ENCODE measurements around the gene TRAPPC6A.
"Not testable (repeated sequence)": the region's sequence is repeated elsewhere in the genome, so short reads cannot be mapped to it uniquely, and the experiment has no call there.

TRAPPC6A gene

DNA sequence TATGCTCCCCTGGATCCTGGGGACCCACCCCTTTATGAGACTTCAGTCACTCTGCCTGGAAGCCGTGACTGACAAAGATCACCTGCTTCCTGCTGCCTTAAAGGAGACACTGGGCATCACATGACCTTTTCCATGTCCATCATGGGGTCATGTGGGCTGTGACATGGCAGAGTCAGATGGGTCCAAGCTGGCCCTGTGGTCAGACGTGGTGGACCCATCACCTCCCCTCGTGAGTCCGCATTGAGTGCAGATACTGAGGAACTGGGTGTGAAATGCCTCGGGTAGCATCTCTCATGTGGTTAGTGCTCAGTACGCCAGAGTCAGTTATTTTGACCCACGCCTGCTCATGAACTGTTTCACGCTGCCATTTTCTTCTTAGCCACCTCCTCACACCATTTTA, 44.4 kb downstream of the TRAPPC6A start:
- no peak for DNase-seq

DNA sequence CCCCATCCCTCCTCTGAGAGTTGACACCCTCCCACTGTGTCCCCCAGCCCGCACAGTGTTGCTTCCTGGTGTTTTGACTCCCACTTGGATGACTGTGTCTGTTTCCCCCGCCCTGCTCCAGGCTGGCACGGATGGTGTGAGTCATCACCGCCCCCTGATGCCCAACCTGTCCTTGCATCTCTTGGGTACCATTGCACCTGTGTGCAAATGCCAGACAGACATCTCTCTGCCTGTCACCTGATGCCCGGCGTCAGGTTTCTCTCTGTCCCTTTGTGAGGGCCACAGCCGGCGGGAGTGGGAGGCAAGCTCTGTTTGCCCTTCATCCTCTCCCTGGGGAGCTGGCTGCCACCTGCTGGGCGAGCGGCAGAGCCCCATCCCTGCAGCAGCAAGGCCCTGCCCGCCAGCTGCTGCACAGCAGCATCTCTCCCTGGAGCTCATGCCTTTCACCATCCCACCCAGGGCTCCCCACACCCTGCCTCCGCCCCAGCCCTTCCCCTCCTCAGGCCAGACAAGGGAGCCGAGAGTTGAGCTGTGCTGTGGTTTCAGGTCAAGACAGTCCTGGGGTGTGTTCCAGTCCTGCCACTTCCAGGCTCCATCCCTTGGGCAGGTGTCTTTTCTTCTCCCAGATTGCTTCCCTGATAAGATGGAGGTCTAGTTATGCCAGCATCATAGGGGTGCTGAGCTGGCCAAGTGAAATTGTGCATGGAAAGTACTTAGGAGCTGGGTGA, 47.0 kb downstream of the TRAPPC6A start:
- no peak for DNase-seq

DNA sequence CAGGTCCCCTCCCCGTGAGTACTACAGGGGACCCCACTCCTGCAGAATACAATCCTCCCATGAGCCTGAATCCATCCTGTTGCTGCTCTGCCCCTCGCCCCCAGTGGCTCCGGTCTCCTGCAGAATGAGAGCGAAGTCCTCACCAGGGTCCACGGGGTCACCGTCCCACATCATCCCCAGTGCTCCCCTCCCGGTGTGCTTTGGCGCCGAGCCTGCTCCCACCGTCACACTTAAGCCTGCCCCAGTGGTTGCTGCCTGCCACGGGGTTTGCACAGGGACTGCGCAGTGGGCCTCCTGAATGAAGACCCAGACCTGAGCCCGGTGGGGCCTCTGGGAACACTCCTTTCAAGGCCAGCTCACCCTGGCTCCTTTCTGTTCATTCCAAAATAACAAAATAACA, 47.8 kb downstream of the TRAPPC6A start:
- no peak for DNase-seq

DNA sequence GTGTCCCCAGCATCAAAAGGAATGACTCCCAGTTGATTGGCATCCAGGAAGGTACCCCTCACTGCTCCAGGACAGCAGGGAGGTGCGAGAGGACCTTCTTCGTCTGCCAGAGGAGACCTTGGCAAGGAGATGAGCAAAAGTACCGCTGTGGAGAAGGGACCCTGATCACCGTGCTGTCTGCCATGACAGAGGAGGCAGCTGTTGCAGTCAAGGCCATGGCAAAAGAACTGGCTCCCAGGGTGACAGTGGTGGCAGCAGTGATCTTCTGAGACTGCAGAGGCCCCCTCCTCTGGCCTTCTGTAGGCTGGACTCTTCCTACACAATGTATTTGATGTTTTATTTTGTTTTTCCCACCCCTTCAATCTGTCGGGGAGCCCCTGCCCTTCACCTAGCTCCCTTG, 49.2 kb downstream of the TRAPPC6A start:
- DNase-seq, result no peak

DNA sequence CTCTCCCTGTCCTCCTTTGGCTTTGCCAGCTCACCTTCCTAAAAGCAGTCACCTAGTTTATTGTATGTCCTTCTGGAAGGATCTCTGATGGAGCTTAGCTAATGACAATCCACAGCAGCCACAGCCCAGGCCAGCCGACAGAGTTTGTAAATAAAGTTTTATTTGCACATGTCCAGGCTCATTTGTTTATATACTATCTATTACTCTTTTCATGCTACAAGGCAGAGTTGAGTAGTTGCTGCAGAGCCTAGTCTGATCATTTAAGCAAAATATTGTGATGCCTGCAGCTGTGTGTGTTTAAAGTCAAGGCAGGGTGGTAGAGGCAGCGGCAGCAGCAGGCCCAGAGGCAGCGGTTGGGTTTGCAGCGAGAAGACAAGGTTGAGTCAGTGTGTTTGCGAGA, 49.9 kb downstream of the TRAPPC6A start:
- DNase-seq, result no peak

DNA sequence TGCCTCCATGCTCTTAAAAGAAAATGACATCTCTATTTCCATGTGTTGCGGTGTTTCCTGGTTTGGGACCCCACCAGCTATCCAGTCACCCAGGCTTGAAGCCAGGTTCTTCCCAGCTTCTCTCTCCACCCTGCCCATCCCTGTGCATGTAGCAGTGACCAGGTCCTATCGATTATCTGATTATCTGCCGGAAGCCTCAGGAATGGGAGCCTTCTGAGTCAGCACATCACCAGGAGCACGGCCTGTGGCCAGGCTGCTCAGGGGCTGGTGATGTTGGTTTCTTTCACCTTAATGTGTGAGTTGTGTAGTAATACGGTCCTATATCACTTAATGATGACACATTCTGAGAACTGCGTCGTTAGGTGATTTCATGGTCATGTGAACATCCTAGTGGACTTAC, 51.4 kb downstream of the TRAPPC6A start:
- no peak for DNase-seq

DNA sequence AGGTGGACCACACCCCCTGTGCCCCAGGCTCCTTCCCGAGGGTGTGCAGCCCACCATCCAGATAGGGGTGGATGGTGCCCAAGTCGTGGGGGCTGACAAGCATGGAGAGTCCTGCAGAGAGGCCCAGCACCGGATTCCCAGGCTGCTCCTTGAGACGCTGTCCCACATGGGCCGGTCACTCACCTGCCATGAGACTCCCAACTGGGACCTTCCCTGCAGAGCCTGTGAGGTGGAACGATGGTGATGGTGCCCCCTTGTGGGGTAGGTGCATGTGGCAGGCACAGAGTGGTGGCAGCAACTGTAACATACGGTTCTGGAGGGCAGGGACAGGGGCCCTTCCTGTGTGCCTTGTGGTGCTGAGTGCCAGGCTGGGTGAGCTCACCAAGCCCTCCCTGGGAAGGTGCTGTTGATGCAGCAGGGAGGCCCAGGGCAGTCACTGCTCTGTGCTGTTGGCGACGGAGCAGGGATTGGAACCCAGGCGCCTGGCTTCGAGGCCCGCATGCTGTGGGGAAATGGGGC, 52.0 kb downstream of the TRAPPC6A start:
- DNase-seq, result no peak

DNA sequence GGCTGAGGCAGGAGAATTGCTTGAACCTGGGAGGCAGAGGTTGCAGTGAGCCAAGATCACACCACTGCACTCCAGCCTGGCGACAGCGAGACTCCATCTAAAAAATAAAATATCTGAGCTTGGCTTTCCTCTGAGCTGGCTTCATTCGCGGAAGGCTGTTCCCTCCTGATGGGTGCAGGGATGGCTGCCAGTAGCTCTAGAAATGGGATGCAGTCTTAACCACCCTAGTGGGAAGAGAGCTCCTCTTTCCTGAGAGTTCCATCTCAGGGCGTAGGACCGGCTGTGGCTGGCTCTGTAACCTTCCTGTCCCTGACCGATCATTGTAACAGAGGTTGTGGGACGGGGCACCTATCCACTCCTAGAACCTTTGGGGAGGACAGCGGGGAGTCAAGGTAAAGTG, 52.7 kb downstream of the TRAPPC6A start:
- DNase-seq, result no peak

DNA sequence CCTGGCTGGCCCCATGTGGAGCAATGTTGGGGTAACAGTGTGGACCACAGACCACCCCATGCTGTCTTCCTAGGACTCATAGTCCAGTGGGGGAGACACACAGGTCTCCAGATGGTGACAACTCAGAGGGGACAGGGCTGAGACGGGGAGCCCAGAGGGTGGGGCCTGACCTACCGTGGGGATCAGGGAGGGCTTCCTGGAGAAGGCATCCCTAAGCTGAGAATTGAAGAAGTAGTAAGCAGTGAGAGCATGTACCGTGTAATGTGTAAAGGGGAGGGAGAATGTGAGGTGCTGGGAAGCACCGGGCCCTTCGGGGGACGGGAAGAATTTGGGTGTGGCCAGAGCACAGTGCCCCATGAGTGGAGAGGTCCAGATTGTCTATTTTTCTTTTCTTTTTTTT, 54.0 kb downstream of the TRAPPC6A start:
- DNase-seq, result no peak

DNA sequence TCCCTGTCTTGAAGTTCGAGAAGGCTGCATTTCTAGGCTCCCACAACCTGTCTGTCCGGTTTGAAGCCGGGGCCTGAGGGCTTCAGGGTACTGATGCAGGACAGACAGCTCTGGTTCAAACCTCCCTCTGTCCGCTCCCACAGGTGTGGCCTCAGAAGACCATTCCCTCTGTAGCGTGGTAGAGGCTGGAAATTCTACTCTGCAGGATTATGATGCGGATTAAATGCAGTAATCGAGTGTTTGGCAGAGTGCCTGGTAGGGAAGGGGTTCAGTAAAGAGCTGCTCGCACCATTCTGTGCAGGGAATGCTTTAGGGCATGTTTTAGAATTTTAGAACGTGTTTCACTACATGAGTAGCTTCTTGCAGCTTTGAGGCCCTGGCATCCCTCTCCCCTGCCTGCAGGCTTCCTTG, 54.6 kb downstream of the TRAPPC6A start:
- DNase-seq, result no peak

DNA sequence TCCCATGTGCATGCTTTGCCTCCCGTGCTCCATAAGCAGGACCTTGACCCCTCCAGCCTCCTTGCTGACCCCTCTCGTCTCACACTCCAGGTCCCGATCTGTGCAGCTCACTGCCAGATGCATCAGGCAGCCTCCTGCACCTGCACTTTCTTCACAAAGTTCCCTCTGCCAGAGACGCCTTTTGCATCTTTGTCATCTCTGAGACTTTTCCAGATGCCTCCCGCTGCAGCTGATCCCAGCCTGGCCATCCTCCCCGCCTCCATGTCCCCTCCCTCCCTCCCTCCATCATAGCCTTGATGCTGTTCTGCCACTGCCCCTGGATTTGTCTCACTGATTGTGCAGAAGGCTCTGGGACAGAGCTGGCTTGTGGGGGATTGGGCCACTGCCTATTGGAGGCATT, 55.2 kb downstream of the TRAPPC6A start:
- DNase-seq, result no peak

DNA sequence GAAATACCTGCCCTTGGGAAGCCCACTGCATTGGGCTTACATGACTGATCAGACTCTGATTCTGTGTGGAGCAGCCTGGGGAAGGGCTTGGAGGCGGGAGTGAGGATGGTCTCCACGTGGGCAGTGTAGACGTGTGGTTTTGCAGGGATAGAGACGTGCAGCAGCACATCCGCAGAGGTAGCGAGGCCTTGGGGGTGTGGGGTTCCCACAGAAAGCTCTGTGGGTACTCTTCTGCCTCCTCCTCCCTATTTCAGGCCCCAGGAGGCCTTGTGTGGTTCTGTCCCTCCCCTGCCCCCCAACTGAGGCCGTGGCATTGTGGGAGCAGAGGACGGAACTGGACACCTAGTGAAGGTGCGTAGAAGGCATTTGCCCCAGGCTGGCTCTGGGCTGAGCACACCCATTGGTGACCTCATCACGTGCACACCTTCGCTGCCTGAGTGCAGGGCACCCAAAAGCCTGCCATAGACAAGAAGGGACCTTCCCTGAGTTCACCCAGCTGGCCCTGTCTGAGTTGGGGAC, 56.2 kb downstream of the TRAPPC6A start:
- DNase-seq, result no peak

DNA sequence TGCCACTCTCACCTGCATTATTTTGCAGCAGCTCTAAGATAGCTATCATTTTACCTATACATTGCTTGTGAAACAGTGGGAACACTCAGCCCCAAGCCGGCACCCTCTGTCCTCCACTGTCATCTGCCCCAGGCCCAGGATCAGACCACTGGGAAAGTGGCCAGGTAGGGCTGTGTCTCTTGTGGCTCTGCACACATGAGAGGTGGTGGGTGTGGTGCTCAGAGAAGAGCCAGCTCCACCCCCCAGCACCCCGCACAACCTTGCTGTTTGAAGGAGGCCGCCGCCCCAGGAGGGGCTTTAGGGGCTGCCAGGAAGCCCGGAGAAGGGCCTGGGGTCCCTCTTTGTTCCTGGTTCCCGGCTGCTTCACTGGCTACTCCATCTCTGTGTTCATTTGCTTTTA, 58.5 kb downstream of the TRAPPC6A start:
- DNase-seq, result no peak

DNA sequence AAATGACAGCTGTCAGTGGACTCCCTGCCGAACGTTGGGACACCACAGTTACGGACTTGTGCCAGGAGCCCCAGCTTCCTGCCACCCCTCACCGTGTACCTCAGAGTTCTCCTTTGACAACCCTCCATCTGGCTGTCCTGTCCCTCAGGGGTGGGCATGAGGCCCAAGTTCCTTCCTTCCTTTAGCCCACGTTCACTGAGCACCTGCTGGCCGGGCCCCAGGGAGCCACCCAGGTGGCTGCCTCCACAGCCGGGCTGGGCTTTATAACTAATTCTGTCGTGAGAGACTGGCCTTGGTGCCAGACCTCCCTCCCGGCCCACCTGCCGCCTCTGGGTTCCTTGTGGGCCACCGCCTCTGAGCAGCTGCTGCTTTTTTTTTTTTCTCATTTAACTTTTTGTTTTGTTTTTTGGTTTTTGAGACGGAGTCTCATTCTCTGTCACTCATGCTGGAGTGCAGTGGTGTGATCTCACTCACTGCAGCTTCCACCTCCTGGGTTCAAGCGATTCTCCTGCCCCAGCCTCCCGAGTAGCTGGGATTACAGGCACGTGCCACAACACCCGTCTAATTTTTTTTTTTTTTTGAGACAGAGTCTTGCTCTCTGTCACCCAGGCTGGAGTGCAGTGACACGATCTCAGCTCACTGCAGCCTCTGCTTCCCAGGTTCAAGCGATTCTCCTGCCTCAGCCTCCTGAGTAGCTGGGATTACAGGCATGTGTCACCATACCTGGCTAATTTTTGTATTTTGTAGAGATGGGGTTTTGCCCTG, 59.3 kb downstream of the TRAPPC6A start:
- DNase-seq, result not testable (repeated sequence)

DNA sequence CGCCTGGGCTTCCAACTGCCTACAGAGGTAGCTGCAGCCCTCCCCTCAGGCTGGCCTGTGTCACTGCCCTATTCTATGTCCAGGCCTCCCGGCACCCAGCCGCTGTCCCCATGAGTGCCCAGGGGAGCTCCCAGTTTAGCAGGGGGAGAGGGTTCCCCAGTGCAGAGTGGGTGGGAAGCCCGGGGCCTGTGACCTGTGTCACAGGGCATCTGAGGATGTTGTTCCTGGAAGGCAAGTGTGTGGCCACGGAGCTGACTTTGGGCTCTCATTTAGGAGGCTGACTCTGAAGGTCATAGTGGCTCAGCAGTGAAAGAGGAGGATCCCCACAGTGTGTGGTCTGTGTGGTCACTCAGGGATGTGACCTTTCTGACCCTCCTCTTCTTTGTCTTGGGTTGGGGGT, 59.9 kb downstream of the TRAPPC6A start:
- DNase-seq, result no peak

DNA sequence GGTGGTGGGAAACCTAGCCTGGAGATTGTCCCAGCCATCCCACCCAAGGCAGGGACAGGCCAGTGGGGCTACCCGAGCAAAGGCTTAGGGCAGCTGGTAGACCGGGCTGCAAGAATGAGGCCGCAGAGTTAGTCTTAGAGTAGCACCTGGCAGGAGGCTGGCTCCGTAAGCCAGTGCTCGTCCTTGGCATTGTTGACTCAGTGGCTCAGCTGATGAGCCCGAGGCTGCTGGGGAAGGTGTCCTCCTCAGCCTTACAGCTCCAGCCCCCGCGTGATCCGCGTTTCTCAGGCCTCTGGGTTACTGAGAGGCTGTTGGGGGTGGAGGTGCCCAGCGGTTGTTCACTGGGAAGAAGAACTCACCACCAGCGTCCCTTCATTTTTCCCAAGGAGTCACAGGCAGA, 60.4 kb downstream of the TRAPPC6A start:
- DNase-seq, result no peak

DNA sequence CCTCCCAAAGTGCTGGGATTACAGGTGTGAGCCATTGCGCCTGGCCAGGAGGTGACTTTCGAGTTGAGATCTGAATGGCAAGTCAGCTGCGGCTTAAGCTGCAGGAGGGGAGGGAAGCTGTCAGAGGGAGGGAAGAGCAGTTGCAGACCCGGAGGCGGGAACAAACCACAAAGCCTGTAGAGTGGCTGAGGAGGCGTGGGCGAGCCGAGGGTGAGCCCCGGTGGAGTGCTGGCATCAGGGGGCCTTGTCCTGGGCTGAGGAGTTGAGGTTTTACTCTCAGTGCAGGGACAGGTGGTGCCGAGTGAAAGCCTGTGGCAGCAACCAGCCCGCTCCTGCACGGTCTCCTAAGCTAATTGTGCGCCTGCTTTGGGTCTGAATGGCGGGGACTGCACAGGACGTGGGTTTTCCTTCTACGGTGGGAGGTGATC, 60.9 kb downstream of the TRAPPC6A start:
- DNase-seq, result no peak

DNA sequence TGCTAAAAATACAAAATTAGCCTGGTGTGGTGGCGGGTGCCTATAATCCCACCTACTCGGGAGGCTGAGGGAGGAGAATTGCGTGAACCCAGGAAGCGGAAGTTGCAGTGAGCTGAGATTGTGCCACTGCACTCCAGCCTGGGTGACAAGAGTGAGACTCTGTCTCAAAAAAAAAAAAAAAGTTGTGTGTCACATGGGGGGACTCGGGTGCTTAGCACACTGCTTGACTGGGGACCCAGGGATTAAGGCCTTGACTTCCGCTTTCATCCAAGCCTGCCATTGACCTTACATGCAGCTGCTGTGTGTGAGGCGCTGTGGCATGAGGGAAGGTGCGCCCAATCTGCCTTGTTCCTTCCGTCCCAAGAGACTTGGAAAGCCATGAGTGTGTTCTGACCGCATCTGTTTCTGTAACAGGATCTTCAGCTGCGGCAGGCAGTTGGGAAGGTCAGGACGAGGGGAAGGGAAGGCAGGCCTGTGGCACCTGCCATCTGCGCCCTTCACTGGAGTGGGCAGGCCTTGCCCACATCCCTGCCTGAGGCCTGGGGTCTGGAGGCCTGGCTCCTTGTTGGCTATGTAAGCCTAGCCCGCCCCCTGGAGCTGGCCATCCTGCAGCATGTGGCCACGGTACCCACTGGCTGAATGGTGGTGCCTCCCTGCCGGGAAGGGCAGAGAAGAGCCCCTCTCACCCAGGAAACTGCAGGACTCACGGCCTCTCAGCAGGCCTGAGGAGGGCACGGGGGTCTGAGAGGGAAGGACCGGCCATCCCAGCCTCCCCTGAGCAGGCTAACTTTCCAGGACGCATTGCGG, 62.0 kb downstream of the TRAPPC6A start:
- no peak for DNase-seq

DNA sequence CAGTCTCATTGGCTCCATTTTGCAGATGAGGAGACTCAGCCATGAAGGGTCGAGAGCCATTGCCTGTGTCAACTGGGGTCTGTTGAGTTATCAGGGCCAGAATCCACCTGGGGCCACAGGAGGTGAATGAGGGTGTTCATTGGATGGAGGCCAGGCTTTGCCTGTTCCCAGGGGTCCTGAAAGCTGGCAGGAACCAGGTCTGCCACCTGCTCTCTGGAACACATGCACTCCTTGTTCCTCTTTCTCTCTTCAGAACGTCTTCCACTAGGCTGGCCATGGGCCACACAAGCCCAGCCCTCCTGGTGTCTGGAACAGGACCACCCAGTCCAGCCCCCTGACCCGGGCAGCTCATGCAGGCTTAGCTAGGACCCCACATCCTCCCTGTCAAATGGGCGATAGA, 63.9 kb downstream of the TRAPPC6A start:
- no peak for DNase-seq

DNA sequence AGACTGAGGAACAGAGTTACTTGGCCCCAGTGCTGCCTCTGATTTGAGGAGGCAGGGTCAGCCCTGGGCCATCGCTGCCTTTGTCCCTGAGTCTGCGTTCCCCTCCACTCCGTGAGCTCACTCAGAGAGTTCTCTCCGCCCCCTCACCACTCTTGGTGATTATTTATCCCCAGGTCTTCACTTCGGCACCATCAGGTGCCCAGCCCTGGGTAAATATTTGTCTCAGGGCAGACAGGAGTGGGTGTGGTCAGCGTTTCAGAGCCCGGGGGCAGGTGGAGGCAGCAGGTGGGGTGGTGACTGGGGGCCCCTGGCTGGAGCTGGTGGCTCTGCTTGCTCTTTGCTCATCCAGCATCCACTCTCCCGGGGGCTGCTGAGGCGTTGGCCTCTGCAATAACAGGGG, 64.4 kb downstream of the TRAPPC6A start:
- no peak for DNase-seq

Data from right kidney (tissue), 1 donor.